HG03378 (cell line): ENCODE results near the gene OTOGL.
A peak's percentile ranks its signal among the peaks of the same experiment; 100 is the strongest.
"Not testable (repeated sequence)": the region's sequence is repeated elsewhere in the genome, so short reads cannot be mapped to it uniquely, and the experiment has no call there.

Experiments used
- ATAC-seq: cut with Tn5 transposase; IDR thresholded peaks from one replicate; pipeline ENCODE4 v1.9.1; 2021; ENCODE audit warnings: mild to moderate bottlenecking, moderate library complexity; ENCODE audit not compliant: unreplicated experiment

OTOGL gene

GRCh38 chr12:80268924-80269749, 169.8 kb downstream of the OTOGL start:
- ATAC-seq, result peak; percentile 43

- peak; percentile 61 for ATAC-seq
Measured at GRCh38 chr12:80269803-80270552, 170.6 kb downstream of the OTOGL start.

DNA sequence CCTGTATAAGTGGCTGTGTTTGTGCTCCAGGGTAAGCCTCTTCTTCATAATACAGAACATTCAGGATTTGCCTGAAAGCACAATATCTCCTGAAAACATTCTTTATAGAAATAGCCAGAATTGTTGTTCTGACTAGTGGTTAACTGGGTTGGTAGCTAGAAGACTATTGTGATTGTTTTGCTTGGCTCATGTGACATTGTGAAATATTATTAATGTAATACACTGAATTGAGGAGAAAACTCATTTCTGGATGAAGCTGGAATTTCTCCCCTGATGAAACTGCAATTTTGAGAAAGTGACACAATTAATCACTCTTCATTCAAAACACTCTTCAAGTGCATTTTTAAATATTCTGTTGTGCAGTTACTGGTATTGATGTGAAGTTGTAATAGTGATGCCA, 172.4 kb downstream of the OTOGL start:
- ATAC-seq, result no peak

DNA sequence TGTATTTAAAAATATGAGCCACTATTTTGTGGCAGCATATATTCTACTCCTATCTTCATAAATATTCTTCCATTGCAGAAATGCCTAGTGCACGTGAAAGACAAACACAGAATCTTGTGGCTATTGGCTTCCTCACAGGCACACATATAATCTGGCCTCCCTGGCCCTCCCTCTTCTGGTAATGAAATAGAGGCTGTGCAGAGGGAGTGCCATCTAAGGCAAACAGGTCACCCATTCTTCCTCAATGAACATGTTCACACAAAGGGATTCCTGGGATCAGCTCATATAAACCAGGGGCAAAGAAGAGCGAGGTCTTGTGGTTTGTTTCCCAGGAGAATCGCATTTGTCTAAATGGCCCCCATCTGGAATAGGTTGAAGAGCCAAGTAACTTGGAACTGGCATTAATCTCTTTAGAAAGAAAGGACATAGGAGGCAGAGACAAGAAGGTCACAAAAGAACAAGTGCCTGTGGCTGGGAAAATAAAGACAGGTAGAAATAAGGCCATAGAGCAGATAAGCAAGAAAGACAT, 173.1 kb downstream of the OTOGL start:
- no peak for ATAC-seq

DNA sequence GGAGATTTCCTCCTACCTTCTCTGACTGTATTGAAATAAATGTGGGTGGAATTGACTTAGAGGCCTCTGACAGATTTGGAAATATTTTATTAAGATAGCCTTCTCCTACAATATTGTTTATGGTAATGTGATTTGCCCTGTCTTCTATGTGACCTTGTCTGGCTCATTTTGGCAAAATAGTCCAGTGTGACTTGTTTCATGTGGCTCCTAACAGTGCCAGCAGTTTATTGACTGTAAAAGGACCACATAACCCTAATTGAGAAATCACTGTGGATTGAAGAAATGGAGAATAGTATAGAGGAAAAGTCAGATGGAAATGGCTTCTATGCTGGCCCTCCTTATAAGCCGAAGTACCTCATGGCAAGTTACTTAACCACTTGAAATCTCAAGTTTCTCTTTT, 173.8 kb downstream of the OTOGL start:
- no peak for ATAC-seq

DNA sequence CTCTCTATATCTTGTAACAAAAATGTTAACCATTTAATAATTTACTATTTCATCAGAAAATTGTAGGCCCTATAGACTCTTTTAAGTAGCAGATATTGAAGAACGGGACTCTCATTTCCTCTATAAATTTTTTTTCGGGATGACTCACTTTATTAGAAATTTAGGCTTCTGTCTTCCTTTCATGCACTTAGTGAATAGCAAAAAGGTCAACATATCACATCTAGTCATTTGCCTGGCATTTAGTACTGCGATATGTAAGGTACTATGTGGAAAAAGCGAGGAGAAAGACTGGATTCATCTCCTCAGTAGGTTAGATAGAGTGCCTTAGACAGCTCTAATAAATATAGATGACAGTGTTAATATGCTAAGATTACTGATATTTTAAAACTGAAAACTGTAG, 178.4 kb downstream of the OTOGL start:
- no peak for ATAC-seq

GRCh38 chr12:80282226-80282625, 182.9 kb downstream of the OTOGL start:
- no peak for ATAC-seq

GRCh38 chr12:80282761-80283160, 183.4 kb downstream of the OTOGL start:
- ATAC-seq, result no peak

DNA sequence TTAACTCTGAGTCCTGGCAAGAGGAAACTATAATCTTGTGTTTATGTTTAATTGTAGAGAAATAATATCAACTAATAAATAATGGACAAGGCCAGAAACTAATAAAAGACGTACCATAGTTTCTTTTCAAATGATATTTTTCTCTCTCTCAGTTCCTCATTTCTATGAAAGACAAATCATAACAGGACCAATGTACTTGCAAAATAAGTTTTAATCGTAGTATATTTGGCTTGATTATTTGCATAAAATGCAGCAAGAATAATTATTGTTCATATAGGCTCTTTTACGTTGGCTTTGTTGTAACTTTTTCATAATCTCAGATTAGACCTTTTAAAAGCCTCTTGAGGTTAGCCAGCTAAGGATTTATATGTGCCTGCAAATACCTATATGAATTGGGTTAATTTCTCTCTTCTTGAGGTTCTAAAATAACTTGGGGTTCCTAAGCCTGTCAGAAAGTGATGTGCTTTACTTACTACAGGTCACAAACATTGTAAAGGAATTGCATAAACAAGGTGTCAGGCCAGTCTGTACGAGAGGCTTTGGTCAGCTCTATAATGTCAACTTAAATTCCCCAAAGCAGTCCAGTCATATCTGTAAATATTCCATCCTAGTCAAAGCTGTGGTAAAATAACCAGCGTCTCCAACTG, 191.9 kb downstream of the OTOGL start:
- peak; percentile 65 for ATAC-seq

DNA sequence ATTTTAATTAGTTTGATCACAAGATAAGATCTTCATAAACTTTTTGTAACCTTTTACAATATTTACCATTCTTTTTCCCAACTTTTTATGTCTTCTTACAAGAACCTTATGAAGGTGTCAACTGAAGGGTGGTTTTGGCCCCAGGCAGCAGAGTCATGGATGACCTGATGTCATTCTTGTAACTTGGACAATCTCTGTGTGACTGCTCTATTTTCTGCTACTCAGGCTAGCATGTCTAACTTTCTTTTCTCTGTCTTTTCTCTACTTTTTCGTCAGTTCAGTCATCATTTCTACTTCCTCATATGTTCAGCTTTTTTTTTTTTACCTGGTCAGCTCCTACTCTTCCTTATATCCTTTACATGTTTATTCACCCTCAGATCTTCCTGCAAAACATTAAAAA, 194.0 kb downstream of the OTOGL start:
- ATAC-seq, result peak; percentile 41

GRCh38 chr12:80293759-80294158, 194.4 kb downstream of the OTOGL start:
- ATAC-seq, result peak; percentile 58

- peak; percentile 40 for ATAC-seq
Measured at GRCh38 chr12:80299219-80299618, 199.9 kb downstream of the OTOGL start.

GRCh38 chr12:80299976-80300375, 200.6 kb downstream of the OTOGL start:
- ATAC-seq, result peak; percentile 76

DNA sequence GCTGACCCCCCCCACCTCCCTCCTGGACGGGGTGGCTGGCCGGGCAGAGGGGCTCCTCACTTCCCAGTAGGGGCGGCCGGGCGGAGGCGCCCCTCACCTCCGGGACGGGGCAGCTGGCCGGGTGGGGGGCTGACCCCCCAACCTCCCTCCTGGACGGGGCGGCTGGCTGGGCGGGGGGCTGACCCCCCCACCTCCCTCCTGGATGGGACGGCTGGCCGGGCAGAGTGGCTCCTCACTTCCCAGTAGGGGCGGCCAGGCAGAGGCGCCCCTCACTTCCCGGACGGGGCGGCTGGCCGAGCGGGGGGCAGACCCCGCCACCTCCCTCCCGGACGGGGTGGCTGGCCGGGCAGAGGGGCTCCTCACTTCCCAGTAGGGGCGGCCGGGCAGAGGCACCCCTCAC, 208.1 kb downstream of the OTOGL start:
- not testable (repeated sequence) for ATAC-seq

GRCh38 chr12:80313209-80313608, 213.9 kb downstream of the OTOGL start:
- ATAC-seq, result no peak

DNA sequence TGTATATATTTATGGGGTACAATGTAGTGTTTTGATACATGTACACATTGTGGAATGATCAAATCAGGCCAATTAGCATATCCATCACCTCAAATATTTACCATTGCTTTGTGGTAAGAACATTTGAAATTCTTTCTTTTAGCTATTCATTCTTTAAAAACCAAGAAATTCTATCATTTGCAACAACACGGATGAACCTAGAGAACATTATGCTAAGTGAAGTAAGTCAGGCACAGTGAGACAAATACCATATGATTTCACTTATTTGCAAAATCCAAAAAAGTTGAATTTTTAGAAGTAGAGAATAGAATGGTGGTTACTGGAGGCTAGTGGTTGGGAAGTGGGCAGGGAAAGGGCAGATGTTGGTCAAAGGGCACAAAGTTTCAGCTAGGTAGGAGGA, 215.4 kb downstream of the OTOGL start:
- no peak for ATAC-seq

DNA sequence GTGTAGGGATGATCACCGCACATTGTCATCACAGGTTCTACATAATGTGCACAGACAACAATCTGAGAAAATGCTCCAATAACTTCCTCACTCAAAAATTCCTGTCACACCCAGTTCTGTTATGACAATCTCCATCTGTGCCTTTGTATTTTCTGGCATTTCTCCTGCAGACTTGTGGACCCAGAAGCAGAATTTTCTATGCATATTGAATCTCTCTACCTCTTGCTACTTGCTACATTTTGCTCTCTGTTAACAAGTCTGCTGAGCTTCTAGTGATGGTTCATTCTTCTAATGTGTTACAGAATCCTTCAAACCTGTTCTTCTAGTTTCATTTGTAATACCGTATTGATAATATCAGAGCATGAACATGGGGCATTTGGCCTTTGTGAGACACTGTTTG, 216.9 kb downstream of the OTOGL start:
- no peak for ATAC-seq

GRCh38 chr12:80317307-80317706, 218.0 kb downstream of the OTOGL start:
- ATAC-seq, result no peak

GRCh38 chr12:80317899-80318298, 218.6 kb downstream of the OTOGL start:
- ATAC-seq, result no peak

DNA sequence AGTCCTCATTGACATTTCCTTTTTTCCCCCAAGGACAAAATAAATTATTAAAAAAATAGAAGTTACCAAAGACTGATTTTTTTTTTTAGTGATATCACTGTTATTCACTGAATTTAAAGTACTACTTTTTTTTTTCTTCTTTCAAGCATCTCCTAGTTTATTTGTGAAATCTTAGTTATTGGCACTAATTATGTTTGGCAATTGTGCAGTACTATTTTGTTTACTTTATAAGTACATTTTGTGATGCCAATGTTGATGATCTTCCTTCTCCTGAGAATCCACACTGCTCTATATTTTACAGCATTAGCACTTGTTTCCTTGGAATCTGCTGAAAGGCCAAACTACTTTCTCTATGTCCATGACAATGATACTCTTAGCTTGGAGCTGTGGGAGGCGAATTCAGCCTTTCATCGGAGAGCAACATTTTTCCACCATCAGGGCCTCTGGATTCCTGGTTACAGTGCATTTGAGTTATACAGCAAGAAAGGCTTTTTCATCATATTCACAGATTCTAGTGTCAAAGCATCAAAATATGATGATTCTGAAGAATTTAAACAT, 220.9 kb downstream of the OTOGL start:
- ATAC-seq, result no peak

- no peak for ATAC-seq
Measured at GRCh38 chr12:80321653-80322052, 222.3 kb downstream of the OTOGL start.
